ENCODE measurements around the gene KCNK5.

DNA sequence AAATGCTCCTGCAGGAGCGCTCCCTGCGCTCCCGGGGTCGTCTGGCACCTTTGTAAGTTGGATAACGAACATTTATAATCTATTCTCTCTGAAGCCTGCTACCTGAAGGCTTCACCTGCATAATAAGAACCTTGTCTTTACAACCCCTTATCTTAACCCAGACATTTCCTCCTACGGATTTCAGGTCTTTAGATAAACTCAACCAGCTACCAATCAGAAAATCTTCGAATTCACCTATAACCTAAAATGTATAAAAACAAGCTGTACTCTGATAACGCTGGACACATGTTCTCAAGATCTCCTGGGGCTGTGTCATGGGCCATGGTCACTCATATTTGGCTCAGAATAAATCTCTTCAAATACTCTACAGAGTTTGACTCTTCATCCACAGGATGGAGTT lies 4.1 kb upstream of the KCNK5 start:
- TF ChIP-seq, protein P1, sequence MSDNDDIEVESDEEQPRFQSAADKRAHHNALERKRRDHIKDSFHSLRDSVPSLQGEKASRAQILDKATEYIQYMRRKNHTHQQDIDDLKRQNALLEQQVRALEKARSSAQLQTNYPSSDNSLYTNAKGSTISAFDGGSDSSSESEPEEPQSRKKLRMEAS (IDR thresholded peaks at IDR 0.05): no peak
- TF ChIP-seq, protein P2, sequence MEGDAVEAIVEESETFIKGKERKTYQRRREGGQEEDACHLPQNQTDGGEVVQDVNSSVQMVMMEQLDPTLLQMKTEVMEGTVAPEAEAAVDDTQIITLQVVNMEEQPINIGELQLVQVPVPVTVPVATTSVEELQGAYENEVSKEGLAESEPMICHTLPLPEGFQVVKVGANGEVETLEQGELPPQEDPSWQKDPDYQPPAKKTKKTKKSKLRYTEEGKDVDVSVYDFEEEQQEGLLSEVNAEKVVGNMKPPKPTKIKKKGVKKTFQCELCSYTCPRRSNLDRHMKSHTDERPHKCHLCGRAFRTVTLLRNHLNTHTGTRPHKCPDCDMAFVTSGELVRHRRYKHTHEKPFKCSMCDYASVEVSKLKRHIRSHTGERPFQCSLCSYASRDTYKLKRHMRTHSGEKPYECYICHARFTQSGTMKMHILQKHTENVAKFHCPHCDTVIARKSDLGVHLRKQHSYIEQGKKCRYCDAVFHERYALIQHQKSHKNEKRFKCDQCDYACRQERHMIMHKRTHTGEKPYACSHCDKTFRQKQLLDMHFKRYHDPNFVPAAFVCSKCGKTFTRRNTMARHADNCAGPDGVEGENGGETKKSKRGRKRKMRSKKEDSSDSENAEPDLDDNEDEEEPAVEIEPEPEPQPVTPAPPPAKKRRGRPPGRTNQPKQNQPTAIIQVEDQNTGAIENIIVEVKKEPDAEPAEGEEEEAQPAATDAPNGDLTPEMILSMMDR (IDR thresholded peaks at IDR 0.05; ENCODE audit: control extremely low read depth in 1 of 3, insufficient read depth in 1 of 3, low read depth in 1 of 3, low read length in 3 of 3): no peak
- TF ChIP-seq POLR2A (IDR thresholded peaks at IDR 0.05; ENCODE audit: control extremely low read depth in 1 of 2, low read depth in 2 of 2, low read length in 2 of 2) (no peak), CHD2 (IDR thresholded peaks at IDR 0.05; ENCODE audit: low read length) (no peak), RAD21 (IDR thresholded peaks at IDR 0.05 in 1 of 2, conservative IDR thresholded peaks at IDR 0.05 in 1 of 2; ENCODE audit: low read depth in 2 of 2, low read length in 2 of 2) (no peak)
- TF ChIP-seq, protein P3, sequence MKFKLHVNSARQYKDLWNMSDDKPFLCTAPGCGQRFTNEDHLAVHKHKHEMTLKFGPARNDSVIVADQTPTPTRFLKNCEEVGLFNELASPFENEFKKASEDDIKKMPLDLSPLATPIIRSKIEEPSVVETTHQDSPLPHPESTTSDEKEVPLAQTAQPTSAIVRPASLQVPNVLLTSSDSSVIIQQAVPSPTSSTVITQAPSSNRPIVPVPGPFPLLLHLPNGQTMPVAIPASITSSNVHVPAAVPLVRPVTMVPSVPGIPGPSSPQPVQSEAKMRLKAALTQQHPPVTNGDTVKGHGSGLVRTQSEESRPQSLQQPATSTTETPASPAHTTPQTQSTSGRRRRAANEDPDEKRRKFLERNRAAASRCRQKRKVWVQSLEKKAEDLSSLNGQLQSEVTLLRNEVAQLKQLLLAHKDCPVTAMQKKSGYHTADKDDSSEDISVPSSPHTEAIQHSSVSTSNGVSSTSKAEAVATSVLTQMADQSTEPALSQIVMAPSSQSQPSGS (IDR thresholded peaks at IDR 0.05; ENCODE audit: low read length): no peak
